PC-9 (cell line): ENCODE measurements around the gene BPIFB3.

Experiments used
- EZH2 ChIP-seq: fragments of 200-600 bp; sonication (generic); IDR thresholded peaks from 2 replicates; pipeline ENCODE4 v1.8.0; 2017; ENCODE audit warnings: antibody characterized with exemption, low read depth
- TF ChIP-seq, protein P1 (sequence below): fragments of 200-600 bp; sonication (generic); conservative IDR thresholded peaks from 2 replicates; pipeline ENCODE4 v1.6.1; 2017; ENCODE audit warnings: mixed run types, antibody characterized with exemption, mild to moderate bottlenecking, moderate library complexity

DNA sequence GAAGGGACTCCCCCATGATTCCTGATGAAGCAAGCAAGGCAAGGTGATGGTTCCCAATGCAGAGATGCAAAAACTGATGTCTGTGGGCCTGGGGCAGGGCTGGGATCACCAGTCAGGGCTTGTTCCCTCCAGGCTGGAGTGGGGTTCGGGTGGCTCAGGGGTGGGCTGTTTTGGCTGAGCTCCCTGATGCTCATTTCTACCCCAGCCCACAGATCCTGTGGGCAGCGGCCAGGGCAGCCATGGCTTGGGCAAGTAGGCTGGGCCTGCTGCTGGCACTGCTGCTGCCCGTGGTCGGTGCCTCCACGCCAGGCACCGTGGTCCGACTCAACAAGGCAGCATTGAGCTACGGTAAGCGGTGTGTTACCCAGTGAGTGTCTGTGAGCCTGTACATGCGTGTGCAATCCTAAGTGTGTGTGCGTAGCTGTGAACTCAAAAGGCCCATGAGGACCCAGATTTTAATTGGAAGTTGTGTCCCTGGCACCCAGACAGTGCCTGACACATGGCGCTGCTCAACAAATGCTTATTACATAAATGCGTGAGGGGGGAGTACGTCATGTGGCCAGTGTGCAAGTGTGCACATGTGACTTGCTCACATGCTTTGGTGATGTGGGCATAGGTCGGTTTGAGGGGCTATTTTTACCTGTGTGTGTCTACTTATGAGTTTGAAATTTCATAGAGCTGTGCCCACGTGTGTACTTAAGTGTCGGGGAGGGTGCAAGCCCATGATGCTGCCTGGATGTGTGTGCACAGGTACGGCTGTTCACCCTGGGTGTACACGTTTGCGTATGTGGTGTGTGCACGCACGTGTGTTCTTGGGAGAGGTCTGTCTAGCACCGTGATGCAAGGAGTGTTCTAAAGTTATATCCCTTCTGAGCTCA lies 45.1 kb upstream of the BPIFB3 start:
- TF ChIP-seq, protein P1, sequence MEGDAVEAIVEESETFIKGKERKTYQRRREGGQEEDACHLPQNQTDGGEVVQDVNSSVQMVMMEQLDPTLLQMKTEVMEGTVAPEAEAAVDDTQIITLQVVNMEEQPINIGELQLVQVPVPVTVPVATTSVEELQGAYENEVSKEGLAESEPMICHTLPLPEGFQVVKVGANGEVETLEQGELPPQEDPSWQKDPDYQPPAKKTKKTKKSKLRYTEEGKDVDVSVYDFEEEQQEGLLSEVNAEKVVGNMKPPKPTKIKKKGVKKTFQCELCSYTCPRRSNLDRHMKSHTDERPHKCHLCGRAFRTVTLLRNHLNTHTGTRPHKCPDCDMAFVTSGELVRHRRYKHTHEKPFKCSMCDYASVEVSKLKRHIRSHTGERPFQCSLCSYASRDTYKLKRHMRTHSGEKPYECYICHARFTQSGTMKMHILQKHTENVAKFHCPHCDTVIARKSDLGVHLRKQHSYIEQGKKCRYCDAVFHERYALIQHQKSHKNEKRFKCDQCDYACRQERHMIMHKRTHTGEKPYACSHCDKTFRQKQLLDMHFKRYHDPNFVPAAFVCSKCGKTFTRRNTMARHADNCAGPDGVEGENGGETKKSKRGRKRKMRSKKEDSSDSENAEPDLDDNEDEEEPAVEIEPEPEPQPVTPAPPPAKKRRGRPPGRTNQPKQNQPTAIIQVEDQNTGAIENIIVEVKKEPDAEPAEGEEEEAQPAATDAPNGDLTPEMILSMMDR: no peak
- TF ChIP-seq EZH2: no peak
